Measurements from ENCODE around the gene IFNA21.
"Not testable (repeated sequence)": the region's sequence is repeated elsewhere in the genome, so short reads cannot be mapped to it uniquely, and the experiment has no call there.

The IFNA21 gene

DNA sequence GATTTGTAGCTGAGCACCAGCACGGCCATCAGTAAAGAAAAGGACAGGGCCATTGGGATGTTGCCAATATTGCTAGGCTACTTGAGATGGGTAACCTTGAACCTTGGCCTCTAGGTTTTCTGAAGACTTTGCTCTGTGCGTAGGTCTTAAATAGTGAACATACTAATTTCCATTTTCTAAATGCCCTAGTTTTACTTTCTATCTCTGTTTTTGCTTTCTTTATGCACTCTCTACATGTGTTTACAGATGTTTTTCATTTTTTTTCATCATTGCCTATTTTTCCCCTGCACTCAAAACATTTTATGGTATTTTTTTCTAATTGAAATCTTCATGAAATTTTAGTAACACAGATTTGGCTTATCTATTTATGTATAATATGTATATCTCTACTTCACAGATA lies at the start of gene IFNA21:
Gene IFNA21, minus strand, starts transcription at position 101 of the 400 bp plus-strand sequence. Its CDS starts 48 bp downstream, at position 53.
- DNase-seq, result not testable (repeated sequence)

DNA sequence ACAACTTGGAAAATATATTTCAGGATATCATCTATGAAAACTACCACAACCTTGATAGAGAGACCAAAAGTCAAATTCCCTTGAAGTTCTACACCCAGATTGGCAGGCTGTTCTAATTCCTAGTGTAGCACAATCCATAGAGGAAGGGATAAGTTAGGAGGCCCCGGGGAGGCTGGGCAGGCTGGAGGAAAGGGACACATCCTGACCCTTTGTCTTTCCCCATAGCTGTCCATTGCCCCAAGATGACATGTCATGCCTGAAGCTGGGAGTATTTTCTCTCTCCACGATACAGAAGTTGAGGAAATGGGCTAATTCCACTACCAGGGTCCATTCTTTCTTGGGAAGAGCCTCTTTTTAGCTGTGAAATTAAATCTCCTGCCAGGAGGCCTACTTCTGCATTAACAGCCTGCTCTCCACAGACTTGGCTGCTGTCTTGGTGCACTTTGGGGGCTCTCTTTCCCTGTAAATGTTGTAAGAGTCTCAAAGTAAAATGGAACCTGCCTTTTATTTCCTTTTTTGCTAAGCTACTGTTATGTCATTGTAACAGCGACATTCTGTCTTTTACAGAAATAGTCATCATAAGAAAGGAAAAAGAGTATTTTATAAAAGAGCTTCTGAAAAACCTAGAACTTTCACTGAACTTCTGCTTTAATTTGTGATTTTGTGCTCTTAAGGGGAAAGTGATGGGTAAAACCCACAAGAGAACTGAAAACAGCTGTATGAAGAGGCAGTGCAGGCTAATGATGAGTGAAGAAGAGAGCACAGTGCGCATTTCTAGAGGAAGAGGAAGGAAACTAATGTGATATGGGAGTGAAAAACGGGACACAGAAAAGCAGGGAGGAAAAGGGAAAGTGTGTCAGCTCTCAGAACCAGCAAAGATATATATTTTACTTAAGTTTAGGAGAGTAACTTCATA lies 47.2 kb upstream of the IFNA21 start:
- peak; percentile 62 for DNase-seq

DNA sequence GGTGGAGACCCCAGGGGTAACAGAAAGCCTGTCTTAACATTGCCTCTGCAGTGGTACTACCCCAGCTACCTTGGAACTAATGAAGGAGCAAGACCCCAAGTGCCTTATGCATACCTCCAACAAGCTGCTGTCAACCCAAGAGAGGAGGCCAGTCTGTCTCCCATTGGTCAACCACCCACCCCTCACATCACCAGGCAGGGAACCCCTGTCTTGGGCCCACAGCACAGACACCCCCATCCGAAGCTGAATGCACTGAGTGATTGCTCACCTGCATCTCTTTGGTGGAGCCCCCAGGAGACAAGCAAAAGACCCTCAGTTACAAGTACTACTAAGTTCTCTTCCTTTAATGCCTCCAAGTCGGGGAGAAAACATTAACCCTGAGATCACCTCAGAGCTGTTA lies 45.7 kb upstream of the IFNA21 start:
- not testable (repeated sequence) for DNase-seq

DNA sequence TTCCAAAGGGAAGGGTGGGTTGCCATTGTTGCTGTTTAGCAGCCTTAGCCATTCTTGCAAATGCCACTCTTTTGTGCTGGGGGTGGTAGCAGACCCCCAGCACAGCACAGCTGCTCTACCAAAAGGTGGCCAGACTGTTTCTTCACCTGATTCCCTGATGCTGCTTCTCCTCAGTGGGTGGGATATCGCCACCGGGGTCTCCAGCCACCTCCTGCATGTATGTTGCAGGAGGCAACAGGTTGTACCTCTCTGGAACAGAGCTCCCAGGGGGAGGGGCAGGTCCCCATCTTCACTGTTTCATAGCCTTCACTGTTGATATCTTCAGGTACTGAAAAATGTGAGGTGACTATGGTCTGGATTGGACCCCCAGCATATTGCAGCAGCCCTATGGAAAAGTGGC lies 44.3 kb upstream of the IFNA21 start:
- DNase-seq, result not testable (repeated sequence)

DNA sequence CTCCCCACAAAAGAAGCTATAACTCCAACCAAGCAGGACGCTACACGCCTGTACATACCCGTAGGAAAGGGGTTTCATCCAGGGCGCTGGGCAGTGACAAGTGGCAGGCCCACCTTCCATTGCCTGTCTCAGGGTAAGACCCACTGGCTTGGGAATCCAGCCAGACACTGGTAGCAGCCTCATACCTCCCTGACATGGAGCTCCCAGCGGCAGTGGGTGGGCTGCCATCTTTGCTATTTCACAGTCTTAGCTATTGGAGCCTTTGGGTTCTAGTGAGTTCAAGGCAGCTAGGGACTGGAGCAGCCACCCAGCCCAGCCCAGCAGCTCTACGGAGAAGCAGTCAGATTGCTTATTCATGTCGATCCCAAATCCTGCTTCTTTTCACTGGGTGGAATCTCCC lies 43.9 kb upstream of the IFNA21 start:
- no peak for DNase-seq

DNA sequence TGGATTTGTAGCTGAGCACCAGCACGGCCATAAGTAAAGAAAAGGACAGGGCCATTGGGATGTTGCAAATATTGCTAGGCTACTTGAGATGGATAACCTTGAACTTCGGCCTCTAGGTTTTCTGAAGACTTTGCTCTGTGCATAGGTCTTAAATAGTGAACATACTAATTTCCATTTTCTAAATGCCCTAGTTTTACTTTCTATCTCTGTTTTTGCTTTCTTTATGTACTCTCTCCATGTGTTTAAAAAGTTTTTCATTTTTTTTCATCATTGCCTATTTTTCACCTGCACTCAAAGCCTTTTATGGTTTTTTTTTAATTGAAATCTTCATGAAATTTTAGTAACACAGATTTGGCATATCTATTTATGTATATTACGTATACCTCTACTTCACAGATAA lies 40.6 kb upstream of the IFNA21 start, which contains the start of gene IFNA10:
Gene IFNA10, minus strand, starts transcription at position 101 of the 400 bp plus-strand sequence. Its CDS starts 46 bp downstream, at position 55.
- not testable (repeated sequence) for DNase-seq

DNA sequence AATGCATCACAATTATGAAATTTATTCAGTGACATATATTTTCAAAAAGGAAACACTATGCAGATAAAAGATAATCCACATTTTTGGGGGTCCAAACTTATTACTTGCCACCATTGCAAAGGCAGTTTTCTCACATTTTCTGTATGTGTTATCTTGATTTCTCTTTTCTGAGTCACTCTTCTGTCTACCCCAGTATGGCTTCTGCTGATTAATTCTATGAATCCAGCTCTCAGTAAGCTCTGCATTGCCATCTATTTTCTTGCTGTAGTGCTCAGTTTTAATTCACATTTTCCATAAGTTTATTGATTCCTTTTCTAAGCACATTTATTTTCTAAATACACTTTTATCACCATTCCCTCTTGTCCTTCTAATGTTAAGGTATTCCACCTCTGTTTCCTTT lies 38.7 kb upstream of the IFNA21 start:
- DNase-seq, result peak; percentile 5

DNA sequence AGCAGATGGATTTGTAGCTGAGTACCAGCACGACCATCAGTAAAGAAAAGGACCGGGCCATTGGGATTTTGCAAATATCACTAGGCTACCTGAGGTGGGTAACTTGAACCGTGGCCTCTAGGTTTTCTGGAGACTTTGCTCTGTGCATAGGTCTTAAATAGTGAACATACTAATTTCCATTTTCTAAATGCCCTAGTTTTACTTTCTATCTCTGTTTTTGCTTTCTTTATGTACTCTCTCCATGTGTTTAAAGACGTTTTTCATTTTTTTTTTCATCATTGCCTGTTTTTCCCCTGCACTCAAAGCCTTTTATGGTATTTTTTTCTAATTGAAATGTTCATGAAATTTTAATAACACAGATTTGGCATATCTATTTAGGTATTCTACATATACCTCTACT lies 35.6 kb upstream of the IFNA21 start, which contains the start of gene IFNA7:
Gene IFNA7, minus strand, starts transcription at position 101 of the 400 bp plus-strand sequence. Its CDS starts 40 bp downstream, at position 61.
- DNase-seq, result not testable (repeated sequence)

DNA sequence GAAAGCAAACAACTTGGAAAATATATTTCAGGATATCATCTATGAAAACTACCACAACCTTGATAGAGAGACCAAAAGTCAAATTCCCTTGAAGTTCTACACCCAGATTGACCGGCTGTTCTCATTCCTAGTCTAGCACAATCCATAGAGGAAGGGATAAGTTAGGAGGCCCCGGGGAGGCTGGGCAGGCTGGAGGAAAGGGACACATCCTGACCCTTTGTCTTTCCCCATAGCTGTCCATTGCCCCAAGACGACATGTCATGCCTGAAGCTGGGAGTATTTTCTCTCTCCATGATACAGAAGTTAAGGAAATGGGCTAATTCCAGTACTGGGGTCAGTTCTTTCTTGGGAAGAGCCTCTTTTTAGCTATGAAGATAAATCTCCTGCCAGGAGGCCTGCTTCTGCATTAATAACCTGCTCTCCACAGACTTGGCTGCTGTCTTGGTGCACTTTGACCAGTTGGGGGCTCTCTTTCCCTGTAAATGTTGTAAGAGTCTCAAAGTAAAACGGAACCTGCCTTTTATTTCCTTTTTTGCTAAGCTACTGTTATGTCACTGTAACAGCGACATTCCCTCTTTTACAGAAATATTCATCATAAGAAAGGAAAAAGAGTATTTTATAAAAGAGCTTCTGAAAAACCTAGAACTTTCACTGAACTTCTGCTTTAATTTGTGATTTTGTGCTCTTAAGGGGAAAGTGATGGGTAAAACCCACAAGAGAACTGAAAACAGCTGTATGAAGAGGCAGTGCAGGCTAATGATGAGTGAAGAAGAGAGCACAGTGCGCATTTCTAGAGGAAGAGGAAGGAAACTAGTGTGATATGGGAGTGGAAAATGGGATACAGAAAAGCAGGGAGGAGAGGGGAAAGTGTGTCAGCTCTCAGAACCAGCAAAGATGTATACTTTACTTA lies 28.7 kb upstream of the IFNA21 start:
- DNase-seq, result peak; percentile 71

DNA sequence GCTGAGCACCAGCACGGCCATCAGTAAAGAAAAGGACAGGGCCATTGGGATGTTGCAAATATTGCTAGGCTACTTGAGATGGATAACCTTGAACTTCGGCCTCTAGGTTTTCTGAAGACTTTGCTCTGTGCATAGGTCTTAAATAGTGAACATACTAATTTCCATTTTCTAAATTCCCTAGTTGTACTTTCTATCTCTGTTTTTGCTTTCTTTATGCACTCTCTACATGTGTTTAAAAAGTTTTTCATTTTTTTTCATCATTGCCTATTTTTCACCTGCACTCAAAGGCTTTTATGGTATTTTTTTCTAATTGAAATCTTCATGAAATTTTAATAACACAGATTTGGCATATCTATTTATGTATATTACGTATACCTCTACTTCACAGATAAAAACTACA lies 21.0 kb upstream of the IFNA21 start, which contains the start of gene IFNA4:
Gene IFNA4, minus strand, starts transcription at position 101 of the 400 bp plus-strand sequence. Its CDS starts 56 bp downstream, at position 45.
- DNase-seq, result not testable (repeated sequence)

DNA sequence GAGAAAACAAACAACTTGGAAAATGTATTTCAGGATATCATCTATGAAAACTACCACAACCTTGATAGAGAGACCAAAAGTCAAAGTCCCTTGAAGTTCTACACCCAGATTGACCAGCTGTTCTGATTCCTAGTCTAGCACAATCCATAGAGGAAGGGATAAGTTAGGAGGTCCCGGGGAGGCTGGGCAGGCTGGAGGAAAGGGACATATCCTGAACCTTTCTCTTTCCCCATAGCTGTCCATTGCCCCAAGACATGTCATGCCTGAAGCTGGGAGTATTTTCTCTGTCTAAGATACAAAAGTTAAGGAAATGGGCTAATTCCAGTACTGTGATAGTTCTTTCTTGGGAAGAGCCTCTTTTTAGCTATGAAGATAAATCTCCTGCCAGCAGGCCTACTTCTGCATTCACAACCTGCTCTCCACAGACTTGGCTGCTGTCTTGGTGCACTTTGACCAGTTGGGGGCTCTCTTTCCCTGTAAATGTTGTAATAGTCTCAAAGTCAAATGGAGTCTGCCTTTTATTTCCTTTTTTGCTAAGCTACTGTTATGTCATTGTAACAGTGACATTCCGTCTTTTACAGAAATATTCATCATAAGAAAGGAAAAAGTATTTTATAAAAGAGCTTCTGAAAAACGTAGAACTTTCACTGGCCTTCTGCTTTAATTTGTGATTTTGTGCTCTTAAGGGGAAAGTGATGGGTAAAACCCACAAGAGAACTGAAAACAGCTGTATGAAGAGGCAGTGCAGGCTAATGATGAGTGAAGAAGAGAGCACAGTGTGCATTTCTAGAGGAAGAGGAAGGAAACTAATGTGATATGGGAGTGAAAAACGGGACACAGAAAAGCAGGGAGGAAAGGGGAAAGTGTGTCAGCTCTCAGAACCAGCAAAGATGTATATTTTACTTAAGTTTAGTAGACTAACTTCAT lies 16.6 kb upstream of the IFNA21 start:
- DNase-seq, result peak; percentile 62

DNA sequence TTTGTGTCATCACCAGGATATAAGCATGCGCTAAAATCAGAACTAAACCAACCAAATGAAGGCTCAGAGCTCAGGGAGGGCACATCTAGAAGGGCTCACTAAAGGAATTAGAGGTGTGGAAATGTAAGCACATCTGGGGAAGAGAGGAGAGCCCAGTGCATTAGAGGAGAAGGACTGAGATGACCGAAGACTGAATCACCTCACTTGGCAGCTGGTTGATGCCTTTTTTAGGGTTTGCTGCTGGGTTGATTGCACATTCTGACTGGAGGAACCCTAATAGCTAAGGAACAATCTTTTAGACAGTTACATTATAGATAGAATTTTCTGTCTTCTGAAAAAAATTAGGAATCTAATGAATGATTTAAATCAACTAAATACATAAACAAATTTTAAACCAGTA lies 8.2 kb upstream of the IFNA21 start:
- no peak for DNase-seq

DNA sequence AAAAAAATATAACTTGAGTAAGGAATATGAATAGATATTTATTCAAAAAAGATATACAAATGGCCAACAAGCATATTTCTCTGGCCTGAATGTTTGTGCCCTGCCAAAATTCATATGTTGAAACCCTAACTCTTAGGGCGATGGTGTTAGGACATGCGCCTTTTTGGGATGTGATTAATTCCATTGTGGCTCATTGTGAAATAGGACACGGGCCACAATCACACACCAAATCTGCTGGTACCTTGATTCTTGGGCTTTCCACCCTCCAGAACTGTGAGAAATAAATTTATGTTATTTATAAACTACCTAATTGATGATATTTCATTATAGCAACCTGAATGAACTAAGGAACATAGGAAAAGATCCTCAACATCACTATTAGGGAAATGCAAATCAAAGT lies 5.7 kb upstream of the IFNA21 start:
- no peak for DNase-seq

DNA sequence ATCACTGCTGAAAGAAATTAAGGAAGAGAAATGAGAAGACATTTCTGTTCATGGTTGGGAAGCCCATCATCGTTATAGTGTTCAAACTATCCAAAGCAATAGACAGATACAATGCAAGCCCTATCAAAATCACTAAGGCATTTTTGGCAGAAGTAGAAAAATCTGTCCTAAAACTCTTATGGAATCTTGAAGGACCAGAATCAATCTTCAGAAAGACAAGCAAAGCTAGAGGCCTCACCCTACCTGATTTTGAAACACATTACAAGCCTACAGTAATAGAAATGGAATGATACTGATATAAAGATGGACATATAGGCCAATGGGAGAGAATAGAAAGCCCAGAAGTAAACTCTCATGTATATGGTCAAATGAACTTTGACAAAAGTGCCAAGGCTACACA lies 4.9 kb upstream of the IFNA21 start:
- DNase-seq, result no peak

DNA sequence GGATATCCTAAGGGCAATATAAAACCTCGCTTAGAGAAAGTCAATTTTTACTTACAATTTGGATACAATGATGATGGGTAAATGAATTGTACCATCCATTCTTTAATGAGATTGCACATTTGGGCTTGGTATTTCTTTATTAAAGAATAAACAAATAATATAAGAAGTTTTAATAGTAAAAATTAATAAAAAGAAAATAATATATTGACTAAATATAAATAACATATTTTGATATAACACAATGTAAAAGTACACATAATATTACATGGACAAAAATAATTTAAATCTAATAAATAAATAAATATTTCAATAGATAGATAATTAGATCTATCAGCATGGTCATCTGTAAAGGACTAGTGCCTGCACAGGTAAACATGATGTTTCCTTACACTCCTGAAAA lies 944 bp downstream of the IFNA21 start:
- DNase-seq, result no peak

DNA sequence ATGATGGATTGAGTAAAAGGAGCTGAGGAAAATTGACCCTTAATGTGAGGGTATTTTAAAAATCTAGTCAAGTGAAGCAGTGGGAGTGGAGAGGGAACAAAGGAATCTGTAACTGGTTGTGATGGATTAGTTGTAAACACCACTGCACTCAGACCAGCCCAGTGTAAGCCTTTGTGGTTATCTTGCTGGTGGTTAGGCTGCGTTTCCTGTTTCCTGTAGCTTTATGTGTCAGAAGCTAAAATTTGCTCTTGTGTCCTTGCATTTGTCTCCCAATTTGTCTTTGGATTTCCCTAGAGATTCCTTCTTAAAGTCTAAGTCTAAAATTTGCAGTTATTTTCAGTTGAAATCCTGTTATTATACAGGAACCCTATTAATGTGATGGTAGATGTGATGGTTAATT lies 6.3 kb downstream of the IFNA21 start:
- DNase-seq, result peak; percentile 64

DNA sequence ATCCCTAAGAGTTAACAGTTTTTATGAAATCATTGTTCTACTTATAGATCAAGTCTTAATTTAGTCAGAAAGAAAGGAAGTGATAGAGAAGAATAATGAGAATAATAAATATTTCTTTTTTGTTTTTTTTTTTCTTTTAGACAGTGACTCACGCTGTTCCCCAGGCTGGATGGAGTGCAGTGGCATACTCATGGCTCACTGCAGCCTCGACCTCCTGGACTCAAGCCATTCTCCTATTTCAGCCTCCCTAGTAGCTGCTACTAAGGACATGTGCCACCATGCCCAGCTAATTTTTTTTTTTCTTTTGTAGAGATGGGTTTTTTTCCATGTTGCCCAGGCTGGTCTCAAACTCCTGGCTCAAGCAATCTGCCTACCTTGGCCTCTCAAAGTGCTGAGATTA lies 11.0 kb downstream of the IFNA21 start:
- DNase-seq, result no peak

DNA sequence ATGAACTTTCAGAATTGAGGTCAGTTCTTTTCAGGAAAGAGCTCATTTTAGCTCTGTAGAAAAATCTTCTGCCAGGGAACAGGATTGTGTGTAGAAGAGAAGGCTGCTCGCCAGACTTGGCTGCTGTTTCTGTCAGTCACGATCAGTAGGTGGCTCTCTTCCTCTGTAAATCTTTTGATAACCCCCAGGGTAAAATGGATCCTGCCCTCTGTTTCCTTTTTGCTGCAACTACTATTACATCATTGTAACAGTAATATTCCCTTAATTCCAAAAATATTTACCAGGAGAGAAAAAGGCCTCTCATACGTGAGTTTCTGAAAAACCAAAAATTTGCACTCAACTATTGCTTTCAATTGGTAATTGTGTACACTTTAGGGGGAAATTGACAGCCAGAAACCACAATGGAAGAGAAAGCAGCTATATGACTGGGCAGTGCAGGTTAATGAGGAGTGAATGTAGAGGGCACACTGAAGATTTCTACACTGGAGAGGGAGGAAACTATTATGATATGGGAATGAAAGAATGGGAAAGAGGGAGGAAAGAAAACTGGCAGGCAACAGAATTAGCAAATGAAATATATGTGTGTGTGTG lies 12.3 kb downstream of the IFNA21 start:
- peak; percentile 78 for DNase-seq

DNA sequence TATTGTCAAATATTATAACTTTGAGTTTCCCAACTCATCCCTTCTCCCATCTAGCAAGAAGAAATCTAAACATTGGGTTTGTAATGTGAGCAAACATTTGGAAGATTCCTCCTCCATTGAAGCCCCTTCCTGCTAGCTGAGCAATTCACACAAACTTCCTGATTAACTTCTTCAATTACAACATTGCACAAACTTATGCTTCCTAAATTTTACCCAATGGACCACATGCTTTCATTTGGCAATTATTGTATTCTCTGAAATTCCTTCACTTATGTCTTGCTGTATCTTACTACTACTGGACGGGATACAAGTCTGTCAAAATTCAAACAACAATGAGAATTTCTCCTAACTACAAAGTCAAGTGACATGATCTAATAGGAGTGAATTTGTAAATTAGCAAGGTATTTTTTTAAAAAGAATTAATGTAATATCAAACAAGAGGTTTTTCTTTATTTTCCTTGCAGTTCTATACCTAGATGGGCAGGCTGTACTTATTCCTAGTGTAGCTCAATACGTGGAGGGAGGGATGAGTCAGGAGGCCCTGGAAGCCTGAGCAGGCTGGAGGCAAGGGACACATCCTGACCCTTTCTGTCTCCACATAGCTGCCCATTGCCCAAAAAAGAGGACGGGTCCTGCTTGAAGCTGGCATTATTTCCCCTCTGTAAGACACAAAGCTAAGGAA lies 13.0 kb downstream of the IFNA21 start:
- no peak for DNase-seq

DNA sequence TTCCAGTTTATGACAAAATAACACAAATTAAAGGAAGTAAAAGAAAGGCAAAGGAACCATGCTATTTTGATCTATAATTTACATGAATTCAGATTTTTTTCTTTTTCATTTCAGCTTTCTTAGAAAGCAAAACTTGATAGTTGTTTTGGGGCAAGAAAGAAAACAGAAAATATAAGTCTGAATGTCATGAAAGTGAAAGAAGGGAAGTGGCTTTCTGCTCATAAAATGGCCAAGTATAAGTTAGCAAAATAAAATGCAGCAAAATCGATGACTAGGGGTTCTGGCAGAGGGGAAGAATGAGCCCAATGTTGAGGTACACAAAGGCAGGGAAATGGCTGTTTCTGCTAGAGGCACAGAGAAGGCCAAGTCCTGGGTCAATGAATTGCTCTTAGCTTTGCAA lies 21.9 kb downstream of the IFNA21 start:
- DNase-seq, result no peak

DNA sequence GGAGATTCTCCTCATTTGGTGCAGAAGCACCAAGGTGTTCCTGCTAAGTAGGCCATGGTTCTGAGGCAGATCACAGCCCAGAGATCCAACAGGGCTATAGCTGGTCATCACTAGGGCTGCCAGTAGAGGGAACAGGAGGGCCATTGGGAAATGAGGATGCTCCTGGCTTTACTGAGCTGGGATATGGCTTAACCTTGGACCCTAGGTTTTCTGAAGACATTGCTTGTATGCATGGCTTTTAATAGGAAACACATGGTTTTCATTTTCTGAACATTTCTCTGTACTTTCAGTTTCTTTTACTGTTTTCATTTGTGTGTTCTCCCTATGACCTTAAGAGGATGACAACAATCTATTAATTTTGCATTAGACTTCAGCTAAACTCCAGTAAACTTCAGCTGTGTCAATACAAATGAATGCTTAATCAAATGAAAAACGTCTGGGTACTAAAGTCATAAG lies 25.0 kb downstream of the IFNA21 start, which contains the start of gene IFNW1:
Gene IFNW1, minus strand, starts transcription at position 406 of the 456 bp plus-strand sequence. Its CDS starts 262 bp downstream, at position 144.
- DNase-seq, result no peak
